Measurements from ENCODE around the gene CNTROB. TPM values are rescaled to one million over a fixed set of nuclear protein-coding genes. Genes with fewer than 3 reads are reported as not detected.

The CNTROB gene
- total RNA-seq, 3 donors from 2014 or later = 17.0 to 27.2 (median 23.9) TPM

GRCh38 chr17:7929158-7930023 is 2.6 kb upstream of the CNTROB start, which contains the start of gene KCNAB3:
Gene KCNAB3, minus strand, starts transcription at chr17:7929856. Its CDS starts 421 bp downstream, at chr17:7929435.
- peak within 1 kb of the TSS in 2 of 3 donors; percentile 68 to 93 for H3K4me3 ChIP-seq
- no peaks in the 10 kb centered on the region for H3K36me3 ChIP-seq
- H3K9me3 ChIP-seq = no peaks in the 10 kb centered on the region
- intact Hi-C loops (cut with DNase I; ENCODE audit: low total_unique reads) = loop anchor here (2.0 kb wide), 1 partner anchor 45 kb away; no protein-coding TSS in a partner anchor
- peaks cover 0 to 14% of the 10 kb centered on the region in 2 donors for H3K4me1 ChIP-seq
- no peaks in the 10 kb centered on the region for H3K27me3 ChIP-seq
- no peak within 1 kb of the TSS for H3K27ac ChIP-seq
- TF ChIP-seq POLR2AphosphoS5 (IDR thresholded peaks at IDR 0.05) = no peak
- TF ChIP-seq CTCF (IDR thresholded peaks at IDR 0.05) = no peak
- TF ChIP-seq POLR2A (IDR thresholded peaks at IDR 0.05) = no peak
- peak in 1 of 2 donors; percentile 64 for DNase-seq (ENCODE audit: low spot score in 2 of 2)

GRCh38 chr17:7930841-7931631 is 970 bp upstream of the CNTROB start:
- Histone ChIP-seq H3K27ac (peak overlapping the region; percentile 83 to 91), H3K9me3 (no peaks in the 10 kb centered on the region), H3K4me1 (peaks cover 0 to 14% of the 10 kb centered on the region in 2 donors), H3K4me3 (peak overlapping the region; percentile 68 to 93 (median 82)), H3K27me3 (no peaks in the 10 kb centered on the region), H3K36me3 (no peaks in the 10 kb centered on the region)
- TF ChIP-seq POLR2AphosphoS5 (IDR thresholded peaks at IDR 0.05) = no peak
- TF ChIP-seq POLR2A (IDR thresholded peaks at IDR 0.05) = no peak
- TF ChIP-seq CTCF (IDR thresholded peaks at IDR 0.05) = no peak
- intact Hi-C loops (cut with DNase I; ENCODE audit: low total_unique reads) = no loop called here
- no peak for DNase-seq (ENCODE audit: low spot score in 2 of 2)

GRCh38 chr17:7932483-7932891 is 481 bp downstream of the CNTROB start:
- TF ChIP-seq CTCF (IDR thresholded peaks at IDR 0.05) = no peak
- no peak for TF ChIP-seq POLR2AphosphoS5 (IDR thresholded peaks at IDR 0.05)
- TF ChIP-seq POLR2A (IDR thresholded peaks at IDR 0.05) = no peak
- Histone ChIP-seq H3K36me3 (no peaks in the 10 kb centered on the region), H3K27me3 (no peaks in the 10 kb centered on the region), H3K4me3 (peak overlapping the region; percentile 68 to 93 (median 82)), H3K4me1 (peaks cover 0 to 14% of the 10 kb centered on the region in 2 donors), H3K9me3 (no peaks in the 10 kb centered on the region), H3K27ac (peak overlapping the region; percentile 83 to 91)
- peak in 1 of 2 donors; percentile 34 for DNase-seq (ENCODE audit: low spot score in 2 of 2)
- intact Hi-C loops (cut with DNase I; ENCODE audit: low total_unique reads) = no loop called here

- H3K27me3 ChIP-seq = no peaks in the 10 kb centered on the region
- no peaks in the 10 kb centered on the region for H3K36me3 ChIP-seq
- peak in 1 of 2 donors; percentile 56 for DNase-seq (ENCODE audit: low spot score in 2 of 2)
- peak in 2 of 3 donors; percentile 8 to 20 for TF ChIP-seq CTCF (IDR thresholded peaks at IDR 0.05)
- TF ChIP-seq POLR2A (IDR thresholded peaks at IDR 0.05) = no peak
- TF ChIP-seq POLR2AphosphoS5 (IDR thresholded peaks at IDR 0.05) = no peak
- intact Hi-C loops (cut with DNase I; ENCODE audit: low total_unique reads) = no loop called here
- peaks cover 0 to 14% of the 10 kb centered on the region in 2 donors for H3K4me1 ChIP-seq
- H3K4me3 ChIP-seq = peak overlapping the region; percentile 68 to 93 (median 82)
- no peaks in the 10 kb centered on the region for H3K9me3 ChIP-seq
- H3K27ac ChIP-seq = peak overlapping the region; percentile 83 to 91
These were observed 943 bp downstream of the CNTROB start for GRCh38 chr17:7932949-7933348.

Measured in breast epithelium (tissue), 4 donors.